ENCODE data around the gene MEX3A. TPM values are rescaled to one million over a fixed set of nuclear protein-coding genes. Genes with fewer than 3 reads are reported as not detected.
"Not testable (repeated sequence)": the region's sequence is repeated elsewhere in the genome, so short reads cannot be mapped to it uniquely, and the experiment has no call there.

MEX3A gene
- total RNA-seq, 1 experiment from 2014 or later, result 52.7 TPM

DNA sequence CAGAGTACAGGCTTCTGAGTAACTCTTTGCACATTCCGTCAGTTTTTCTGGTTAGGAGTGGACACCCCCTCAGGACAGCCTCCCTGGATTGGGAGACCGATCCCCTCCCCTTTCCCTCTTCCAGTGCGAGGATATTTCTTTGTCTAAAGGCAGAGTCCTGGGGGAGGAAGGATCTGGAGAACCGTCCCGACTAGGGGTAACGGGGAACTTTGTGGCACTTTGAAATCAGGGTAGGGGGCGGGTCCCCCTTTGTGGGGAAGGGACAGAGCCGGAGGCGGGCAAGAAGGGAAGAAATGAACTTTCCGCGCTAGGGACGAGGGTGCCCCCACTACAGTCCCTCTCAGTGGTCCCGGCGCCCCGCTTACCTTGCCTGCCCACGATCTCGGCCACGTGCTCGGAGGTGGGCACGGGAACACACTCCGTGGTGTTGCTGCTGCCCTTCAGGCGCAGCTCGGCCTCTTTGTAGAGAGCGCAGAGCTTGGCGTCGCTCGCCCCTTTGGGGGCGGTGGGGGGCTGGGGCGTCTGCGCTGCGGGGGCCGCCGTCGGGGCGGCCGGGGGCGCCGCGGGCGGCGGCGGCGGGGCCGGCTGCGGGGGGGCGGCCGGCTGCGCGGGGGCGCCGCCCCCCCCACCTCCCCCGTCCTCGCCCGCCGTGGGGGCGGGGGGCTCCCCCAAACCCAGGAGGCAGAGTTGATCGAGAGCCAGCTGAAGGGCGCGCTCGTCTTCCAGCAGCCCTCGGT lies 917 bp downstream of the MEX3A start:
- Histone ChIP-seq H3K36me3 (replicated peaks; ENCODE audit: control insufficient read depth, insufficient read depth, low read length) (peaks cover 4% of the 10 kb centered on the region), H3K27me3 (ENCODE audit: control insufficient read depth, insufficient read depth, low read length) (no peaks in the 10 kb centered on the region), H3K4me3 (ENCODE audit: insufficient read depth, low read depth, low read length) (peak overlapping the region; percentile 96)
- peak; percentile 76 for DNase-seq

DNA sequence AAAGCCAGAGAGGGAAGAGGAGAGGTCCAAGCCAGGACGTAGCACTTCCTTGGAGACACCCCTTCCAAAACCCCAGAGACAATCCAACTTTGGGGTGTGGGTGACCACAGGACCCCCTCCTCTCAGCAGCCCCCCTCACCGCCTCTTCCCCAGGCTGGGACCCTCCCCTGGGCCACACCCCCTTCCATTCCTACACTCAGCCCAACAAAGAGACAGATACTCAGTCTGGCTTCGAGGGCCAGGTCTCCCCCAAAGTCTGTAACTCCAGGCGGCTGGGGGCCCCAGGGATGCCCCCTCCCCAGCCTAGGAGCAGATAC lies 1.4 kb downstream of the MEX3A start:
- Histone ChIP-seq H3K36me3 (replicated peaks; ENCODE audit: control insufficient read depth, insufficient read depth, low read length) (peaks cover 6% of the 10 kb centered on the region), H3K4me3 (ENCODE audit: insufficient read depth, low read depth, low read length) (peak overlapping the region; percentile 96), H3K27me3 (ENCODE audit: control insufficient read depth, insufficient read depth, low read length) (no peaks in the 10 kb centered on the region)
- DNase-seq, result peak; percentile 69

DNA sequence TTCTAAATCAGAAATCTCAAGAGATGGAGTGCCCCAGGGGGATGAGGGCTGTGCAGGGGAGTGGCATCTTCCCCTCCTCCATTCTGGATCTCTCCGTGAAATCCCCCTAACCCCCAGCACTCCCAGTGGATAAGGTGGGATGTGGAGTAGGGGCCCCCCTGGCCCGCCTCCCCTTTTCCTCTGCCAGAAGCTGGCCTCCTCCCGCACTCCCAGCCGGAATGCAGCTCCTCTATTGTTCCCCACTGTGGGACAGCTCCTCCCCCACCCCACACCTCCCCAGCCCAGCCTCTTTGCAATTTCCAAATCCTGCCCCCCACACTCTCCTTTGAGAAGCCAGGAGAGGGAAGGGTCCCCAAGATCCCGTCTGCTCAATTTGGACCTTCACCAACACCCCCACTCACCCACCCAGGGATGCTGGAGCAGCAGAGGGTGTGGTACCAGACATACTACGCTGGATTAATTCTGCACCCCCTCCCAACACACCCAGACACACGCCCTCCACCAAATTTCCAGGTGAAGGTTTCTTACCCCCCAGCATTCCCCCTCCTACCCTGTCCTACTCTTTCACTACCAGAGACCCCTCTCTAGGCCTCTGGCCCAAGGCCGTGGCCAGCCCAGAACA lies 1.9 kb downstream of the MEX3A start:
- Histone ChIP-seq H3K36me3 (replicated peaks; ENCODE audit: control insufficient read depth, insufficient read depth, low read length) (peaks cover 9% of the 10 kb centered on the region), H3K4me3 (ENCODE audit: insufficient read depth, low read depth, low read length) (peak overlapping the region; percentile 96), H3K27me3 (ENCODE audit: control insufficient read depth, insufficient read depth, low read length) (no peaks in the 10 kb centered on the region)
- DNase-seq, result peak; percentile 79

DNA sequence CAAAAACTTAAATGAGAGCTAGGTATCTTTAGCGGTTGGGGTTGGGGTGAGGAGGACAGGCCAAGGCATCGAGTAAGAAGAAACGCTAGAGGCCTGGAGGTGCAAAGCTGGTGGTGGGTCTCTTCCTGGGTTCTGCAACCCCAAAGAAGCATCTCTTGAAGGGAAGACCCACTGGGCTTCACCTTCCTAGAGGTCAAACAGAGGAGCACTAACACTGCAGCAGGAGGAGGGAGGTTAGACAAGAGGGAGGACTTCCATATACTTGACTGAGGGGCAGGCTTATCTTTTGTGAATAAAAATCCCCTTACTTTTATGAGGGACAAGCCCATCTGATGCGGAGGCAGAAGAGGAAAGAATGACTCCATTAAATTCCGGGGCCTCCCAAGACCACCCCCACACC lies 2.5 kb downstream of the MEX3A start:
- Histone ChIP-seq H3K4me3 (ENCODE audit: insufficient read depth, low read depth, low read length) (peak overlapping the region; percentile 96), H3K27me3 (ENCODE audit: control insufficient read depth, insufficient read depth, low read length) (no peaks in the 10 kb centered on the region), H3K36me3 (replicated peaks; ENCODE audit: control insufficient read depth, insufficient read depth, low read length) (peaks cover 9% of the 10 kb centered on the region)
- no peak for DNase-seq

DNA sequence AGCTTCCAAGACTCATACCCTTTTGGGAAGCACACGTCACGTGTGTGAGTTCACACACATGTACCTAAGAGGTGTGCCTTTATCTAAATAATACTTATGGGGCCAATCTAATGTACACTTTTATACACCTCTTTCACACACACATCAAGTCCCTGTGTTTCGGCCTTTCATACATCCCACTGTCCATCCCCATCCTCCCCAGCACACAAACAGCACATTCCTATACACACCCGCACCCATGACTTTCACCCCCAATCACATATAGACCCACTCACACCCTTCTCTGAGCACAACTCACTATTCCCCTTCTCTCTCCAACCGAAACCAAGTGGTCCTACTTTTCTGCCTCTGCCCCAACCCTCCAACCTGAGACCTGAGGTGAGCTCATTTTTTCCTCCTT lies 3.5 kb downstream of the MEX3A start:
- Histone ChIP-seq H3K27me3 (ENCODE audit: control insufficient read depth, insufficient read depth, low read length) (no peaks in the 10 kb centered on the region), H3K36me3 (replicated peaks; ENCODE audit: control insufficient read depth, insufficient read depth, low read length) (peaks cover 9% of the 10 kb centered on the region), H3K4me3 (ENCODE audit: insufficient read depth, low read depth, low read length) (no peak overlapping the region)
- DNase-seq, result no peak

DNA sequence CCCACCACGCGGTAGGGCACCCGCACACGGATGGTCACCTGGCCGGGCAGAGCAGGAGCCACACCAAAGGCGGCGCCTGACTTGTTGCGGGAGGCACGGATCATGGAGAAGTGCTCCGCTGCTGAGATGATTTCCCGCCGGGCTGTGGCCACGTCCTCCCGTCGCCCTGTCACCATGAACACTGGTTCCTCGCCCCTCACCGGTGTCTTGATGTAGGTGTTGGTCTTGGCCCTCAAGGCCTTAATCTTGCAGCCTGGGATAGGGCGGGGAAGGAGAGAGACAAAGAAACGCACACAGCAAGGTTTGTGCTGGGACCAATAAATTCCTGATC lies 4.9 kb downstream of the MEX3A start:
- H3K27me3 ChIP-seq (ENCODE audit: control insufficient read depth, insufficient read depth, low read length), result no peaks in the 10 kb centered on the region
- H3K36me3 ChIP-seq (replicated peaks; ENCODE audit: control insufficient read depth, insufficient read depth, low read length), result peaks cover 13% of the 10 kb centered on the region
- H3K4me3 ChIP-seq (ENCODE audit: insufficient read depth, low read depth, low read length), result peak overlapping the region; percentile 18
- DNase-seq, result no peak

DNA sequence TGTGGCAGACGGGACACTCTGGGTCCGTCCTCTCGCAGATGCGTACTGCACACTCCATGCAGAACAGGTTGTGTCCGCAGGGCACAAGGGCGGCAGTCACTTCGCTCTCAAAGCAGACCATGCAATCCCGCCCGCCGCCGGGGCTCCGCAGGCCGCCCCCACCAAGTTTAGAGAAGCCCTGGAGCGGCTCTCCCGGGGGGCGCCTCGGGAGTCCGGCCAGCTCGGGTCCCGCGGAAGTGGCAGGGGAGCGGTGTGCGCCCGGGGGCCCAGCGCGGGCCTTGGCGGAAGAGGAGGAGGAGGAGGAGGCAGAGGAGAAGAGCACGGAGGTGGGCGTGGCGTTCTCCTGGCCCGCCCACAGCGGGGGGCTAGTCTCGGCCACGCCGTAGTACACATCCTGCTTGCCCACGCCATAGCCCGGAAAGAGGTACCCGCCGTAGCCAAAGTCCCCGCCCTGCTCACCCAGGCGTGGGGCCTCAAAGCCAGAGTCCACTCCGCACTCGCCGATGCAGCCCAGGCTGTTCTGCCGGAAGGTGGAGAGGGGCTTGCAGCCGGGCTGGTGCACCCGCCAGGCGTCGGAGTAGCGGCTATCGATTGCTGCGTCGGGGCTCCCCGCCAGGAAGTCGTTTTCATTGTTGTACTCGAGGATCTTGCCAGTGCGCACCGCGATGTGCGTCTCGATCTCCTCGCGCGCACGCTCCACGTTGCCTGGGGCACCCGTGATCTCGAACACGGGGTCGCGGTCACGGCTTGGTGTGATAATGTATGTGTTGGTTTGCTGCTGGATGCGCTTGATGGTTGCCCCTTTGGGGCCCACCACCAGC lies 5.4 kb downstream of the MEX3A start:
- Histone ChIP-seq H3K27me3 (ENCODE audit: control insufficient read depth, insufficient read depth, low read length) (no peaks in the 10 kb centered on the region), H3K36me3 (replicated peaks; ENCODE audit: control insufficient read depth, insufficient read depth, low read length) (peaks cover 13% of the 10 kb centered on the region), H3K4me3 (ENCODE audit: insufficient read depth, low read depth, low read length) (peak overlapping the region; percentile 30)
- peak; percentile 88 for DNase-seq

DNA sequence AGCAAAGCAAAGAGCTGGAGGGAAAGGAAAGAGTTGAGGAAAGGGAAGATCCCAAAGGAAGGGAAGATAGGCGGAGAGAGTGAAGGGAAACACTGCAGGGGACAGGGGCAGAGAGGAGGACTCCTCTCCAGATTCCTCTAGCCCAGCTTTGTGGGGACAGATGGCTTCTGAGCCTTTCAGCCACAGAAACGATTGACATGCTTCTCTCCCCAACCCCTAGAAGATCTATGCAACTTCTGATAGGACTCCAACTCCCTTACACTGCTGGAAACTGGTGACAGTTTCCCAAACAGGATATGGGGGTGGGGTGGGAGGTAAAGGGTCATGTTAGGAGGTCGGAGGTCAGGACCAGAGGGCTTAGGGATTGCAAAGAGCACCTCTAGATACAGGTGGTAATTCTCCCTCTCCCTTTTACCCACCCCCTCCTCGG lies 6.5 kb downstream of the MEX3A start:
- Histone ChIP-seq H3K4me3 (ENCODE audit: insufficient read depth, low read depth, low read length) (no peak overlapping the region), H3K27me3 (ENCODE audit: control insufficient read depth, insufficient read depth, low read length) (no peaks in the 10 kb centered on the region), H3K36me3 (replicated peaks; ENCODE audit: control insufficient read depth, insufficient read depth, low read length) (peaks cover 13% of the 10 kb centered on the region)
- no peak for DNase-seq

DNA sequence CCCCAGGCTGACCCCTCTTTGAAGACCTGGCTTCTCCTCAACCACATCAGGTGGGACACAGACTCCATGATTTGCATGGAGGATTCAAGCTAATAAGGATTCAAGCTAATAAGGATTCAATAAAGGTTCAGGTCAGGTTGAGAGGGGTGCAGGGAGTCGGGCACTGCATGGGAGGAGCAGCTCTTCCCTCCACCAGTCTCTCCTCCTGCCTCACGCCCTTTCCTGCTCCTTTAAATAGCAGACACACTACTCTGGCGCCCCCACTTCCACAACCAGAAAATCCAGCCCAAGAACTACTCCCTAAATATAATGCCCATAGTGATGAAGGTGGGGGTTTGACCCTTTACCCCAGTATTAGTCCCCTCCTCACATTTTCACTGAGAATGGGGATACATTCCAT lies 7.1 kb downstream of the MEX3A start:
- Histone ChIP-seq H3K4me3 (ENCODE audit: insufficient read depth, low read depth, low read length) (no peak overlapping the region), H3K27me3 (ENCODE audit: control insufficient read depth, insufficient read depth, low read length) (no peaks in the 10 kb centered on the region), H3K36me3 (replicated peaks; ENCODE audit: control insufficient read depth, insufficient read depth, low read length) (peaks cover 13% of the 10 kb centered on the region)
- peak; percentile 65 for DNase-seq

DNA sequence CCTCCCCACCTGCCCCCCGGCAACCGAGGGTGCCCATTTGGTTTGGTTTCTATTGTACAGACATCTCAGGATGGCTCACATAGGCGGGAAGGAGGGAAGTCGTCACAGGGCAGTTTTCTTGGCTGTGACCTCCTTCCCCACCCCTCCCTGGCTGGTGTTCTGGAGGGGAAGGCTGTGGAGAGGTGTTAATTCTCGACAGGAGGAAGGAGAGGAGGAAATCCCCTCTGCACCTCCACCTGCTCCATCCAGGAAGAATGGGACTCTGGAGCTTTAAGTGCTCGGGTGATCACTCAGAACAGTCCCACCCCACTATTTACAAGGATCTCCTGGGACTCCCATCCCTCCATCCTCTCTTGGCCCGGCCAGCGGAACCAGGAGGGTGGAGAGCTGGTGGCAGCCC lies 7.6 kb downstream of the MEX3A start:
- Histone ChIP-seq H3K36me3 (replicated peaks; ENCODE audit: control insufficient read depth, insufficient read depth, low read length) (peaks cover 15% of the 10 kb centered on the region), H3K27me3 (ENCODE audit: control insufficient read depth, insufficient read depth, low read length) (no peaks in the 10 kb centered on the region), H3K4me3 (ENCODE audit: insufficient read depth, low read depth, low read length) (no peak overlapping the region)
- peak; percentile 68 for DNase-seq

DNA sequence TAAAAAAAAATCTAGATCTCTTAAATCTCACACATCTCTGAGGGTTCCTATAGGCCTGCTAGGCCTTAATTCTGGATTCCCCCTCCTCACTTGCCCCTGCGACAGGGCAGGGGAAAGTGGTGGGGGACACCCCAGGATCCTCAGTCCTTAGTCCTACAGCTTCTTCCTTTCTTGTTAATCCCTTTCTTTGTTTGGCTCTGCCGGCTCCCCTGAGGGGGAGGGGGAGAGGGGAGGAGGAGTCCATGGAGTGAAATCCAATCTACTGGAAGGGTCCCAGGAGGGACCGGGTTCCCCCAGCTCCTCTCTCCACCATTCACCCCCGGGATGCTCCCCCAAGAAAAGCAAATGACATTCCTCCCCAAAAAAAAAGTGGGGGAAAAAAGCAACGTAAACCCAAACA lies 8.5 kb downstream of the MEX3A start:
- H3K36me3 ChIP-seq (replicated peaks; ENCODE audit: control insufficient read depth, insufficient read depth, low read length), result peaks cover 16% of the 10 kb centered on the region
- DNase-seq, result peak; percentile 95
- no peaks in the 10 kb centered on the region for H3K27me3 ChIP-seq (ENCODE audit: control insufficient read depth, insufficient read depth, low read length)
- H3K4me3 ChIP-seq (ENCODE audit: insufficient read depth, low read depth, low read length), result no peak overlapping the region

DNA sequence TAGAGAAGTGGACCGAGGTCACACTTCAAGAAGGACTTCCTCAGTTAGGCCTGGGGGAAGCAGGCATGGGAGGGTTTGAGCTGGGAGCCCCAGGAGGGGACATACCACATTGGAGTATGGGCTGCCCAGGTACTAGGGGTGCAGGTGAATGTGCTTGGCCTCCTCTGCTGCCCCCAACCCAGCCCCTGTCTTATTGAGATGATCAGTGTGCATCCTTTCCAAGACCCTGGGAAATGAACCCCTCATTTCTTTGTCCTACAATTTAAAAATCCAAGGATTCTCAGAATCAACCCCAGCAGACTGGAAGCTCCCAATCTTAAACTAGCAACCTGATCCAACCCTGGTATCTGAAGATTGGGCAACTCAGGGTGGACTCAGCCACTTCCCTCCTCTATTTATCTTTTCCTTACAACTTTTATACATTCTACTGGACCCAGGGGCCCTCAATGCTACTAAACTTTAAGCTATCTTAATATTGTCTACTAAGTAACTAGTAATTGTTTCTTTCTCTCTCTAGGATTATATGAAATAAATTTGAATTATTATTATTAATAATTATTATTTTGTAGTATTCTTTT lies 9.1 kb downstream of the MEX3A start:
- Histone ChIP-seq H3K4me3 (ENCODE audit: insufficient read depth, low read depth, low read length) (no peak overlapping the region), H3K36me3 (replicated peaks; ENCODE audit: control insufficient read depth, insufficient read depth, low read length) (peaks cover 18% of the 10 kb centered on the region), H3K27me3 (ENCODE audit: control insufficient read depth, insufficient read depth, low read length) (no peaks in the 10 kb centered on the region)
- peak; percentile 30 for DNase-seq

DNA sequence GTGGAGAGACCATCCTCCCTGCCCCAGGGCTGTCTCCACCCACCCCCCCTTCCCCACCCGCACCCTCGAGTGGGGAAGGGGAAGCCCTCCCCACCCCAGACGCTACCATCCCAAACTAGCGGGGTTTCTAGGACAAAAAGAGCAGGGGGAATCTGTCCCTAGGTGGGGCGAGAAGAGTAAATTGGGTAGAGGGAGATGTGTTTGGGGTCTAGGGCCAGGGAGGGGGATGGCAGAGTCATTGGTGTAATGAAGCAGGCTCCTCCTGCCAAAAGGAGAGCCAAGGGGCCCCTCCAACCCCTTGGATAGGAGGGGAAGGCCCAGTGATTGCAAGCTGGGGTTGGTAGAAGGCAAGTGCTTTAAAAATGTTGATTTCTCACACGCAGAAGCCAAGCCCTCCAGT lies 10.0 kb downstream of the MEX3A start:
- Histone ChIP-seq H3K4me3 (ENCODE audit: insufficient read depth, low read depth, low read length) (no peak overlapping the region), H3K36me3 (replicated peaks; ENCODE audit: control insufficient read depth, insufficient read depth, low read length) (peaks cover 20% of the 10 kb centered on the region), H3K27me3 (ENCODE audit: control insufficient read depth, insufficient read depth, low read length) (no peaks in the 10 kb centered on the region)
- DNase-seq, result no peak

DNA sequence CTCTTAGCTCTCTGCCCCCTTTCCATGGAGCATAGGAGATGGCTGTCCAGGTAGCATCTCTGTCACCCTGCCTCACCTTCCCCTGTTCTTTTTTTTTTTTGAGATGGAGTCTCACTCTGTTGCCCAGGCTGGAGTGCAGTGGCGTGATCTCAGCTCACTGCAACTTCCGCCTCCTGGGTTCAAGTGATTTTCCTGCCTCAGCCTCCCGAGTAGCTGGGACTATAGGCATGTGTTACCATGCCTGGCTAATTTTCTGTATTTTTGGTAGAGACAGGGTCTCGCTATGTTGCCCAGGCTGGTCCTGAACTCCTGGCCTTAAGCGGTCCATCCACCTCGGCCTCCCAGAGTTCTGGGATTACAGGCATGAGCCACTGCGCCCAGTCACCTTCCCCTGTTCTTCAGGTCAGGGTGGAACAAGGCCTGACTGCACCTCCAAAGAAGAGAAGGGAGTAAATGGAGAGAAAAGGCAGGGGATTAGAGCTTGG lies 10.9 kb downstream of the MEX3A start:
- H3K27me3 ChIP-seq (ENCODE audit: control insufficient read depth, insufficient read depth, low read length); H3K4me3 ChIP-seq (ENCODE audit: insufficient read depth, low read depth, low read length); DNase-seq: not testable (repeated sequence)
- H3K36me3 ChIP-seq (replicated peaks; ENCODE audit: control insufficient read depth, insufficient read depth, low read length), result peaks cover 20% of the 10 kb centered on the region
